Mesendoderm (in vitro differentiated cells): ENCODE measurements around the gene ZNF280B.

Source experiments
- DNase-seq: peaks from one replicate; pipeline ENCODE4 v3.0.0; 2013
- H2AK5ac ChIP-seq: 2 replicates; pipeline ENCODE4 v1.6.1; 2013; ENCODE audit warnings: low read length, inconsistent platforms
- H2BK120ac ChIP-seq: 2 replicates; pipeline ENCODE4 v1.6.1; 2013; ENCODE audit warnings: low read depth, mild to moderate bottlenecking, low read length, moderate library complexity, mixed read lengths
- H2BK15ac ChIP-seq: replicated peaks from 2 replicates; pipeline ENCODE4 v1.6.1; 2013; ENCODE audit warnings: low read depth, mild to moderate bottlenecking, moderate library complexity
- H2BK5ac ChIP-seq: 2 replicates; pipeline ENCODE4 v1.6.1; 2013; ENCODE audit warnings: low read length, inconsistent platforms
- H3K18ac ChIP-seq: 2 replicates; pipeline ENCODE4 v1.6.1; 2013; ENCODE audit warnings: mild to moderate bottlenecking, low read length, mixed read lengths
- H3K23ac ChIP-seq: one replicate; pipeline ENCODE4 v1.6.1; 2013; ENCODE audit warnings: low read length
- H3K27ac ChIP-seq: 2 replicates; pipeline ENCODE4 v1.5.1; 2013; ENCODE audit warnings: low read depth, mild to moderate bottlenecking, inconsistent platforms, low read length, moderate library complexity
- H3K27me3 ChIP-seq: 2 replicates; pipeline ENCODE4 v1.6.1; 2013; ENCODE audit warnings: low read length, control low read depth, mild to moderate bottlenecking, inconsistent platforms; ENCODE audit not compliant: insufficient read depth, poor library complexity
- H3K36me3 ChIP-seq: 2 replicates; pipeline ENCODE4 v1.6.1; 2013; ENCODE audit warnings: low read length, inconsistent platforms; ENCODE audit not compliant: control insufficient read depth, insufficient read depth
- H3K4ac ChIP-seq: one replicate; pipeline ENCODE4 v1.6.1; 2013; ENCODE audit warnings: low read depth, mild to moderate bottlenecking, low read length, moderate library complexity
- H3K4me1 ChIP-seq: 2 replicates; pipeline ENCODE4 v1.6.1; 2013; ENCODE audit warnings: low read depth, low read length, inconsistent platforms; ENCODE audit not compliant: control insufficient read depth
- H3K4me2 ChIP-seq: 2 replicates; pipeline ENCODE4 v1.6.1; 2013; ENCODE audit warnings: low read length
- H3K4me3 ChIP-seq: 2 replicates; pipeline ENCODE4 v1.5.1; 2013; ENCODE audit warnings: mild to moderate bottlenecking, low read length
- H3K56ac ChIP-seq: one replicate; pipeline ENCODE4 v1.6.1; 2013; ENCODE audit warnings: low read length
- H3K79me1 ChIP-seq: 2 replicates; pipeline ENCODE4 v1.6.1; 2013; ENCODE audit warnings: low read length, inconsistent platforms
- H3K79me2 ChIP-seq: 2 replicates; pipeline ENCODE4 v1.6.1; 2013; ENCODE audit warnings: mild to moderate bottlenecking, low read length; ENCODE audit not compliant: control insufficient read depth, insufficient read depth
- H3K9ac ChIP-seq: 2 replicates; pipeline ENCODE4 v1.6.1; 2013; ENCODE audit warnings: low read length, inconsistent platforms
- H4K5ac ChIP-seq: one replicate; pipeline ENCODE4 v1.6.1; 2013; ENCODE audit warnings: low read length
- H4K8ac ChIP-seq: one replicate; pipeline ENCODE4 v1.6.1; 2013; ENCODE audit warnings: low read depth, mild to moderate bottlenecking, control low read depth, low read length, moderate library complexity
- WGBS: extraction: QIAGEN DNeasy Blood & Tissue Kit; methylation state at CpG from one replicate; pipeline ENCODE4 v1.1.7; 2013; ENCODE audit warnings: low lambda C conversion rate, missing lambda C conversion rate; ENCODE audit not compliant: insufficient coverage; ENCODE audit errors: extremely low coverage; 5-methylcytosine and 5-hydroxymethylcytosine counted together

ZNF280B gene

DNA sequence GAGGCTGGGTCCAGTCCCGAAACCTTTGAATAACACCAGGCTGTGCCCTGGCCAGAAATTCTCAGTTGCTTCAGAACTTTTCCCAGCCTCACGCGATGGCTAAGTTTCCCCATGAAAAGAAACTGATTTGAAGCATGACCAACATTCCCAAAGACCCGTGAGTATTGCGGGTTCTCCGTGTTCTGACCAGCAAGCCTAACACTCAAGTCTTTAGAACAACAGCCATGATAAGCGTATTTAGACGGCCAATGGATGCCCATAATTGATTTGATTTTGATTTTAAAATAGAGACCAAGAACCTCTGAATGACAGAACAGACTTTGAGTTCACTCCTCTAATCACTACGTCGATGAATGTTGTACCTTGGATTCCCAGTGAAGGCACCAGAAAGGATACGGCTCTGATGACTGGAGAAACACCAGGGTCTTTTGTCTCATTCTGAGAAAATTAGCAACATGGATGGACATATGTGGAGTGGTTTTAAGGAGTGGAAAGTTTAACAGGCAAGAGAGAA lies 43.9 kb downstream of the ZNF280B start:
- Histone ChIP-seq H3K36me3 (no peaks in the 10 kb centered on the region), H3K4me1 (no peaks in the 10 kb centered on the region), H3K56ac (no peak overlapping the region), H3K79me1 (no peaks in the 10 kb centered on the region), H2BK15ac (no peak overlapping the region), H3K27ac (no peak overlapping the region), H2BK5ac (no peak overlapping the region), H4K8ac (no peak overlapping the region), H3K4ac (no peak overlapping the region), H2BK120ac (no peak overlapping the region), H3K23ac (no peak overlapping the region), H4K5ac (no peak overlapping the region), H3K4me2 (no peak overlapping the region), H3K4me3 (no peak overlapping the region), H2AK5ac (no peak overlapping the region), H3K79me2 (no peaks in the 10 kb centered on the region), H3K9ac (no peak overlapping the region), H3K27me3 (no peaks in the 10 kb centered on the region), H3K18ac (no peak overlapping the region)
- WGBS: no CpG with 5 or more reads among the region's 11 CpGs
- DNase-seq: no peak

DNA sequence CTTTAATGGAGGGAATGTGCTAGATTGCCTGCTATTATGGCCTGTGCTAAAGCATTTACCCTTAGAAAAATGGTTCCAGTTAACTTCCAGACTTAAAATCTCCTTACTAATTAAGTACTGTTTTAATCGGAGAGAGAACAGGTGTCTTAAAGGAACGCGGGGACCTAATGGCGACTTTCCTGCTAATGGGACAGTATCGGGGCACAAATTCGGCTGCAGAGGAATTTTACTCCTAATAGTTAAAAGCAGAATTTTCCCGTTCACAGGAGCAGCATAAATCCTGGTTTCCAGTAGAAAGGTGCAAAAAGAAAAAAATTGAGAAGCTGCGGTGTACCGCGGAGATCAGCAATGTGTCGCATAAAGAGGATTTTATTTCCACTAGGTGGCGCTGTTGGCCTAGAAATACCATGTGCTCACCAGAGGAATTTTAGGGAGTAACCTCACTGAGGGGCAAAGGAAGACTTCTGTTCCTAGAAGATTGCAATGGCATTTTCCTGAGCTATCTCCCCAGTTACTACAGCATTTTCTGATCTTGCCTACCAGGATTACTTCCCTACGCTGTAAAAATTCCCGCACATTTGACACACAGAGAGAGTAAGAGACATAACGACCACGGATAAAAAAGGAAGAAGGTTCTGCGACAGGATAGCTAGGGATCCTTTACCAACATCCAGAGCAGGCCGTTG lies 44.5 kb downstream of the ZNF280B start:
- no peaks in the 10 kb centered on the region for H3K27me3 ChIP-seq
- H3K36me3 ChIP-seq: no peaks in the 10 kb centered on the region
- no peak overlapping the region for H4K8ac ChIP-seq
- no CpG with 5 or more reads among the region's 18 CpGs for WGBS
- no peak overlapping the region for H3K56ac ChIP-seq
- no peak overlapping the region for H2BK120ac ChIP-seq
- no peak overlapping the region for H3K18ac ChIP-seq
- H3K4me1 ChIP-seq: no peaks in the 10 kb centered on the region
- no peak overlapping the region for H2BK15ac ChIP-seq
- H3K79me1 ChIP-seq: no peaks in the 10 kb centered on the region
- H4K5ac ChIP-seq: no peak overlapping the region
- H3K23ac ChIP-seq: no peak overlapping the region
- no peak overlapping the region for H3K4me2 ChIP-seq
- H2BK5ac ChIP-seq: no peak overlapping the region
- H3K9ac ChIP-seq: no peak overlapping the region
- peak; percentile 70 for DNase-seq
- no peak overlapping the region for H3K4ac ChIP-seq
- no peaks in the 10 kb centered on the region for H3K79me2 ChIP-seq
- no peak overlapping the region for H2AK5ac ChIP-seq
- no peak overlapping the region for H3K27ac ChIP-seq
- no peak overlapping the region for H3K4me3 ChIP-seq

DNA sequence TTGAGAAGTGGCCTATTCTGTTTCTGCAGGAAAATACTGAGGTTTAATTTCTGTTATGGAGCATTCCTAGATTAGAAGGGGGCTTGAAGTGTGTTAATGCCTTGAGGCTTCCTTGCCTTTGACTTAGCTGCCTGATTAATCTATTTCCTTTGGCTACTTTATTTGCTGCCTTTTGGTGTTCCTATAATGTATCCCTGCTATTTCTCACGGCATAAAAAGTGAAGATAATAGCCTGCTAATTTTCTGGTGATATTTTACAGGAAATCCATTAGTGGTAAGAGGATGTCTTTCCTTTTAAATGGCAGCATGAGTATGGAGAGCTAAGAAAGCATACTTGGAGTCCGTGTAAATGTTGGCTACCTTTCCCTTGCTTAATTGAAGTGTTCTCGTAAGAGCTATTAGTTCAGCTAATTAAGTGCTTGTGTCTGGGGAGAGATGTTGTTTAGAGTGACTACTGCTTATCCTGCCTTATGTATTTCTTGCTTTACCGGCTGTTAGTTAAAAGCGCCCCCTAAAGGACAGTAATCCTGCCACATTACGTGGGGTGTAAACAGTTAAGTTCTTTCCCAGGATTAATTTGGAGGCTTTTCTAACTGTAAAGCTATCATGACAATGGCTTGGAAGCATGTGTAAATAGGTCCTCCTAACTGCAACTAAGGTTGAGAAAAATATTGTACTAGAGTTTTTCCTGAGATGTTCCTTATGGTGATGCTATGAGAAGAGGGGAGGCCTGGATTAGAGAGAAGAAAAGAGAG lies 45.6 kb downstream of the ZNF280B start:
- Histone ChIP-seq H4K5ac (no peak overlapping the region), H3K27me3 (no peaks in the 10 kb centered on the region)
- WGBS: no CpG with 5 or more reads among the region's 6 CpGs

DNA sequence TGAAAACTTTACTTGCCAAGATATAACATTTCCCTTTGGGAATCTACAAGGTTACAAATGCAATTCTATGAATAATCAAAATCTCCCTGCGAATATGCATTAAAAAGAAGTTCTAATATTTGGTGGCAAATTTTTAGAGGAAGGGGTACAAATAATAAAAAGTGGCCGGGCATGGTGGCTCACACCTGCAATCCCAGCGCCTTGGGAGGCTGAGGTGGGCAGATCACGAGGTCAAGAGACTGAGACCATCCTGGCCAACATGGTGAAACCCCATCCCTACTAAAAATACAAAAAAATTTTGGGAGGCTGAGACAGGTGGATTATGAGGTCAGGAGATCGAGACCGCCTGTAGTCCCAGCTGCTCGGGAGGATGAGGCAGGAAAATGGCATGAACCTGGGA lies 47.0 kb downstream of the ZNF280B start:
- no CpG with 5 or more reads among the region's 7 CpGs for WGBS
- Histone ChIP-seq H3K4me2 (no peak overlapping the region), H3K36me3 (no peaks in the 10 kb centered on the region), H3K56ac (no peak overlapping the region), H3K79me1 (no peaks in the 10 kb centered on the region), H3K18ac (no peak overlapping the region), H4K8ac (no peak overlapping the region), H3K27ac (no peak overlapping the region), H3K23ac (no peak overlapping the region), H3K79me2 (no peaks in the 10 kb centered on the region), H2BK15ac (no peak overlapping the region), H3K4ac (no peak overlapping the region), H3K4me1 (no peaks in the 10 kb centered on the region), H2AK5ac (no peak overlapping the region), H3K9ac (no peak overlapping the region), H2BK5ac (no peak overlapping the region), H4K5ac (no peak overlapping the region), H3K27me3 (no peaks in the 10 kb centered on the region), H2BK120ac (no peak overlapping the region), H3K4me3 (no peak overlapping the region)
- no peak for DNase-seq

More for the DNA sequence above, 45.6 kb downstream of the ZNF280B start:
- Histone ChIP-seq H2BK15ac (no peak overlapping the region), H3K79me2 (no peaks in the 10 kb centered on the region), H3K18ac (no peak overlapping the region), H3K56ac (no peak overlapping the region), H3K4me3 (no peak overlapping the region), H3K23ac (no peak overlapping the region), H3K9ac (no peak overlapping the region), H2AK5ac (no peak overlapping the region), H3K36me3 (no peaks in the 10 kb centered on the region), H3K4ac (no peak overlapping the region), H3K27ac (no peak overlapping the region), H3K79me1 (no peaks in the 10 kb centered on the region), H2BK120ac (no peak overlapping the region), H3K4me1 (no peaks in the 10 kb centered on the region), H4K8ac (no peak overlapping the region), H2BK5ac (no peak overlapping the region), H3K4me2 (no peak overlapping the region)
- DNase-seq: peak; percentile 19

DNA sequence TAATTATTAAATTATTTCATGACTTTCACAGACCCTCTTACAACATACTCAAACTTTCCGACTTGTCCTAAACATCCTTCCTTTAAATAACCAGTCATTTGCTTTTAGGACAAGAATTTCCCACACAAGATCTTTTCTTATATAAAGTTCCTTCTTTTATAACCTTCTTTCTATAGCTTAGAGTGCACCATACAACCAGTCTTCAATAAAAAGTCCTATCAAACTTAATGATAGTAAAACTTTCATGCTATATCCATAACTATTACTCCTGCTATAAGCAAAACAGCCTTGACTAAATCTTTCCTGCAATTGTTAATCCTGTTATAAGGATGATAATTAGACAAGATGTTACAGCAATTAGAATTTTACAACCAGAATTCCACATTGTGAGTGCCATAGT lies 47.4 kb downstream of the ZNF280B start:
- no peak overlapping the region for H3K4me2 ChIP-seq
- no peak overlapping the region for H4K5ac ChIP-seq
- H3K18ac ChIP-seq: no peak overlapping the region
- H2BK120ac ChIP-seq: no peak overlapping the region
- no peak for DNase-seq
- no peak overlapping the region for H3K4me3 ChIP-seq
- no peak overlapping the region for H4K8ac ChIP-seq
- H3K56ac ChIP-seq: no peak overlapping the region
- H3K4me1 ChIP-seq: no peaks in the 10 kb centered on the region
- H3K9ac ChIP-seq: no peak overlapping the region
- H2AK5ac ChIP-seq: no peak overlapping the region
- H3K79me2 ChIP-seq: no peaks in the 10 kb centered on the region
- H3K27ac ChIP-seq: no peak overlapping the region
- no peak overlapping the region for H2BK15ac ChIP-seq
- H3K4ac ChIP-seq: no peak overlapping the region
- no peaks in the 10 kb centered on the region for H3K79me1 ChIP-seq
- no CpG with 5 or more reads among the region's 1 CpG for WGBS
- no peaks in the 10 kb centered on the region for H3K27me3 ChIP-seq
- no peaks in the 10 kb centered on the region for H3K36me3 ChIP-seq
- no peak overlapping the region for H3K23ac ChIP-seq
- H2BK5ac ChIP-seq: no peak overlapping the region
